ENCODE results near the gene CTNNA2. TPM values are rescaled to one million over a fixed set of nuclear protein-coding genes. Genes with fewer than 3 reads are reported as not detected.

Gene CTNNA2
- total and polyA plus RNA-seq, 9 of the 15 experiments (the other 6 are each of a cell fraction or from before 2014, with no cell fraction given): 0.03 to 0.40 (median 0.15) TPM

- ATAC-seq (no peak), FAIRE-seq (no peak), DNase-seq (ENCODE audit: extremely low read depth in 1 of 4, low spot score in 3 of 4) (no peak)
- Histone ChIP-seq H3K9me1 (ENCODE audit: control insufficient read depth, insufficient read depth, low read length) (no peaks in the 10 kb centered on the region), H3K9me3 (replicated peaks; ENCODE audit: control insufficient read depth, insufficient read depth, low read depth, low read length) (no peaks in the 10 kb centered on the region), H3K4me2 (ENCODE audit: insufficient read depth, low read length) (no peak overlapping the region), H3K9ac (ENCODE audit: insufficient read depth in 1 of 2, low read depth in 2 of 2, low read length in 2 of 2) (no peak overlapping the region), H2AFZ (ENCODE audit: low read depth, low read length) (no peak overlapping the region), H3K36me3 (ENCODE audit: control insufficient read depth, insufficient read depth, low read length) (no peaks in the 10 kb centered on the region), H4K20me1 (replicated peaks; ENCODE audit: control insufficient read depth, insufficient read depth, low read length) (no peaks in the 10 kb centered on the region), H3K27me3 (ENCODE audit: control insufficient read depth in 2 of 2, insufficient read depth in 2 of 2, low read length in 2 of 2) (no peaks in the 10 kb centered on the region), H3K79me2 (ENCODE audit: control insufficient read depth, insufficient read depth, low read length) (no peaks in the 10 kb centered on the region), H3K4me1 (replicated peaks in 1 of 2; ENCODE audit: control insufficient read depth in 2 of 2, insufficient read depth in 2 of 2, low read length in 2 of 2) (peaks cover 0 to 7% of the 10 kb centered on the region in 2 experiments; a peak in 3 of 5 replicates), H3K27ac (ENCODE audit: extremely low read depth, low read depth, low read length) (no peak overlapping the region), H3K4me3 (no peak overlapping the region)
- WGBS (ENCODE audit: insufficient coverage, low coverage, missing lambda C conversion rate): 20% methylated on average over 3 of the region's 3 CpGs
- TF ChIP-seq SP2 (IDR thresholded peaks at IDR 0.05; ENCODE audit: extremely low read depth, low read depth, low read length, poor library complexity, severe bottlenecking): no peak
- TF ChIP-seq GATAD2A (IDR thresholded peaks at IDR 0.05): no peak
- no peak for TF ChIP-seq MTA2 (IDR thresholded peaks at IDR 0.05; ENCODE audit: low read depth)
- no peak for TF ChIP-seq NRF1 (conservative IDR thresholded peaks at IDR 0.05 in 1 of 2, IDR thresholded peaks at IDR 0.05 in 1 of 2)
- no peak for TF ChIP-seq ZBTB26 (CRISPR knock-in tag; IDR thresholded peaks at IDR 0.05)
- TF ChIP-seq NFE2 (IDR thresholded peaks at IDR 0.05; ENCODE audit: low read depth): no peak
- TF ChIP-seq CHCHD3 (CRISPR knock-in tag; IDR thresholded peaks at IDR 0.05): no peak
- TF ChIP-seq DACH1 (IDR thresholded peaks at IDR 0.05; ENCODE audit: partially characterized antibody): no peak
- no peak for TF ChIP-seq MXI1 (IDR thresholded peaks at IDR 0.05; ENCODE audit: low read depth, low read length)
- TF ChIP-seq, protein P1, sequence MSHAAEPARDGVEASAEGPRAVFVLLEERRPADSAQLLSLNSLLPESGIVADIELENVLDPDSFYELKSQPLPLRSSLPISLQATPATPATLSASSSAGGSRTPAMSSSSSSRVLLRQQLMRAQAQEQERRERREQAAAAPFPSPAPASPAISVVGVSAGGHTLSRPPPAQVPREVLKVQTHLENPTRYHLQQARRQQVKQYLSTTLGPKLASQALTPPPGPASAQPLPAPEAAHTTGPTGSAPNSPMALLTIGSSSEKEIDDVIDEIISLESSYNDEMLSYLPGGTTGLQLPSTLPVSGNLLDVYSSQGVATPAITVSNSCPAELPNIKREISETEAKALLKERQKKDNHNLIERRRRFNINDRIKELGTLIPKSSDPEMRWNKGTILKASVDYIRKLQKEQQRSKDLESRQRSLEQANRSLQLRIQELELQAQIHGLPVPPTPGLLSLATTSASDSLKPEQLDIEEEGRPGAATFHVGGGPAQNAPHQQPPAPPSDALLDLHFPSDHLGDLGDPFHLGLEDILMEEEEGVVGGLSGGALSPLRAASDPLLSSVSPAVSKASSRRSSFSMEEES (CRISPR knock-in tag; IDR thresholded peaks at IDR 0.05): no peak
- no peak for TF ChIP-seq SMARCE1 (IDR thresholded peaks at IDR 0.05)
- TF ChIP-seq, protein P2, sequence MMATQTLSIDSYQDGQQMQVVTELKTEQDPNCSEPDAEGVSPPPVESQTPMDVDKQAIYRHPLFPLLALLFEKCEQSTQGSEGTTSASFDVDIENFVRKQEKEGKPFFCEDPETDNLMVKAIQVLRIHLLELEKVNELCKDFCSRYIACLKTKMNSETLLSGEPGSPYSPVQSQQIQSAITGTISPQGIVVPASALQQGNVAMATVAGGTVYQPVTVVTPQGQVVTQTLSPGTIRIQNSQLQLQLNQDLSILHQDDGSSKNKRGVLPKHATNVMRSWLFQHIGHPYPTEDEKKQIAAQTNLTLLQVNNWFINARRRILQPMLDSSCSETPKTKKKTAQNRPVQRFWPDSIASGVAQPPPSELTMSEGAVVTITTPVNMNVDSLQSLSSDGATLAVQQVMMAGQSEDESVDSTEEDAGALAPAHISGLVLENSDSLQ (IDR thresholded peaks at IDR 0.05): no peak
- no peak for TF ChIP-seq BRF1 (IDR thresholded peaks at IDR 0.05; ENCODE audit: borderline replicate concordance, extremely low read depth, insufficient read length)
- no peak for TF ChIP-seq PRMT5 (CRISPR knock-in tag; IDR thresholded peaks at IDR 0.05)
- TF ChIP-seq POLR2AphosphoS2 (IDR thresholded peaks at IDR 0.05; ENCODE audit: low read length): no peak
- no peak for TF ChIP-seq SIN3A (IDR thresholded peaks at IDR 0.05; ENCODE audit: borderline replicate concordance in 2 of 2, control insufficient read depth in 1 of 2, low read depth in 2 of 2, low read length in 2 of 2)
- no peak for TF ChIP-seq YBX1 (IDR thresholded peaks at IDR 0.05)
- in situ Hi-C loops (cut with MboI) (no loop called here), intact Hi-C loops (cut with micrococcal nuclease) (no loop called here)
- ChIA-PET CTCF (ENCODE audit: low intra/inter-chr PET ratio) (no interaction called here), POLR2A (no interaction called here)
- no TSS peak for BruUV-seq (replicated peaks)
These were observed 798.5 kb downstream of the CTNNA2 start for GRCh38 chr2:80311304-80311703.

Measured in K562 (cell line).